GM23248 (cell line): ENCODE measurements around the gene WDR6. TPM values are rescaled to one million over a fixed set of nuclear protein-coding genes. Genes with fewer than 3 reads are reported as not detected.

ENCODE experiments used
- DNase-seq: peaks from one replicate; pipeline ENCODE4 v3.0.0-alpha.2; 2015
- H2AFZ ChIP-seq: fragments of 200-600 bp; sonication (generic); 2 replicates; pipeline ENCODE4 v1.6.1; 2016; ENCODE audit warnings: antibody characterized with exemption
- H3F3A ChIP-seq: fragments of 200-600 bp; sonication (generic); 2 replicates; pipeline ENCODE4 v1.6.1; 2016; ENCODE audit warnings: mild to moderate bottlenecking, antibody characterized with exemption, mixed run types; ENCODE audit not compliant: insufficient read depth
- H3K27ac ChIP-seq: fragments of 200-600 bp; sonication (generic); 2 replicates; pipeline ENCODE4 v1.5.1; 2016; ENCODE audit warnings: mild to moderate bottlenecking
- H3K27me3 ChIP-seq: fragments of 200-600 bp; sonication (generic); replicated peaks from 2 replicates; pipeline ENCODE4 v1.6.1; 2016; ENCODE audit warnings: mild to moderate bottlenecking; ENCODE audit not compliant: insufficient read depth
- H3K36me3 ChIP-seq: fragments of 200-600 bp; sonication (generic); 2 replicates; pipeline ENCODE4 v1.6.1; 2016; ENCODE audit warnings: low read depth, mild to moderate bottlenecking
- H3K4me1 ChIP-seq: fragments of 200-600 bp; sonication (generic); 2 replicates; pipeline ENCODE4 v1.6.1; 2016; ENCODE audit warnings: mild to moderate bottlenecking; ENCODE audit not compliant: insufficient read depth
- H3K4me2 ChIP-seq: fragments of 200-600 bp; sonication (generic); one replicate; pipeline ENCODE4 v1.6.1; 2016; ENCODE audit warnings: mild to moderate bottlenecking; ENCODE audit not compliant: unreplicated experiment
- H3K4me3 ChIP-seq: fragments of 200-600 bp; sonication (generic); 2 replicates; pipeline ENCODE4 v1.5.1; 2016; ENCODE audit warnings: mild to moderate bottlenecking
- H3K79me2 ChIP-seq: fragments of 200-600 bp; sonication (generic); 2 replicates; pipeline ENCODE4 v1.6.1; 2016; ENCODE audit warnings: mild to moderate bottlenecking; ENCODE audit not compliant: insufficient read depth
- H3K9ac ChIP-seq: fragments of 200-600 bp; sonication (generic); 2 replicates; pipeline ENCODE4 v1.6.1; 2016; ENCODE audit warnings: mild to moderate bottlenecking
- H3K9me2 ChIP-seq: fragments of 200-600 bp; sonication (generic); 2 replicates; pipeline ENCODE4 v1.6.1; 2016; ENCODE audit warnings: mixed run types, mild to moderate bottlenecking, moderate library complexity; ENCODE audit not compliant: insufficient read depth
- H3K9me3 ChIP-seq: fragments of 200-600 bp; sonication (generic); one replicate; pipeline ENCODE4 v1.6.1; 2017; ENCODE audit warnings: low read depth
- H4K20me1 ChIP-seq: fragments of 200-600 bp; sonication (generic); 2 replicates; pipeline ENCODE4 v1.6.0; 2016; ENCODE audit not compliant: insufficient read depth
- EZH2 ChIP-seq: fragments of 200-600 bp; sonication (generic); IDR thresholded peaks from 2 replicates; pipeline ENCODE4 v1.6.1; 2018; ENCODE audit warnings: antibody characterized with exemption, mild to moderate bottlenecking; ENCODE audit not compliant: insufficient read depth, poor library complexity, severe bottlenecking
- EZH2phosphoT487 ChIP-seq: fragments of 200-600 bp; sonication (generic); IDR thresholded peaks from 2 replicates; pipeline ENCODE4 v1.6.1; 2018; ENCODE audit warnings: antibody characterized with exemption, moderate library complexity, mild to moderate bottlenecking, low read depth; ENCODE audit not compliant: insufficient read depth
- WGBS, 2 experiments: methylation state at CpG; one replicate each; pipeline ENCODE4 v1.1.6; 2015 to 2017; ENCODE audit warnings: low lambda C conversion rate in 2 of 2, low coverage in 1 of 2; ENCODE audit errors: missing lambda C conversion rate in 2 of 2; 5-methylcytosine and 5-hydroxymethylcytosine counted together
- in situ Hi-C: fragments of 300-500 bp; cut with MboI; formaldehyde crosslinking; loops from 2 replicates; pipeline ENCODE4 v1.15.0; 2020
- polyA plus RNA-seq: library from polyadenylated mRNA; unstranded; fragments of >200 nt; fragmentation: Nextera tagmentation; extraction: Ambion mirVana; gene quantifications from 2 replicates; pipeline ENCODE4 v1.2.1, GENCODE V29; 2016
- total RNA-seq: library from RNA; depleted of rRNA; stranded (reverse); fragments of >200 nt; shearing (Covaris generic); gene quantifications from 2 replicates; pipeline ENCODE4 v1.2.3, GENCODE V29; 2014

WDR6 gene
- total and polyA plus RNA-seq, 2 experiments from 2014 or later, result 51.3 to 60.8 TPM

DNA sequence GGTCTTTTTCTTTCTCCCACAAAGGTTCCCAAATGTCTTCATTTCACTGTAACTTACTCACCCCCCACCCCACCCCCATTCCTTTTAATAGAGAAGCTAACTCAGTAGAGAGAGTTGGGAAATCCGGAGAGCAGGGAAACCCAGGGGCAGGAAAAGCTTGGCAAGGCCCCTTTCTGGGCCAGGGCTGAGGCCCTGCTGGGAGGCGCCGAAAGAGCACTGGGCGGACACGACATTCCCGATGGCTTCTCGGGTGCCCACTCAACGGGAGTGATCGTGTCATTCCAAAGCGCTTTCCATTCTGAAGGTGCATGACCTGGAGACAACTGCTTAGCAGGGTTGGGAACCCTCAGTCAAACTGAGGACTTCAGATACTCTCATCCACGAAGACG is 12.7 kb downstream of the WDR6 start:
- 52 to 62% methylated on average over 10 to 12 of the region's 12 CpGs for WGBS, 2 experiments
- peak overlapping the region; percentile 28; the same call in 1 of the 2 replicates for H2AFZ ChIP-seq
- H3K27ac ChIP-seq, result peak overlapping the region; percentile 99
- H3K9me3 ChIP-seq, result no peaks in the 10 kb centered on the region
- H3K4me3 ChIP-seq, result peak overlapping the region; percentile 84
- in situ Hi-C loops, result no loop called here
- H3K9ac ChIP-seq, result peak overlapping the region; percentile 96
- no peaks in the 10 kb centered on the region for H4K20me1 ChIP-seq
- peaks cover 5% of the 10 kb centered on the region; the same call in 1 of the 2 replicates for H3K4me1 ChIP-seq
- H3K79me2 ChIP-seq, result peaks cover 59% of the 10 kb centered on the region
- H3F3A ChIP-seq, result peaks cover 40% of the 10 kb centered on the region
- no peaks in the 10 kb centered on the region for H3K27me3 ChIP-seq
- TF ChIP-seq EZH2 (no peak), EZH2phosphoT487 (no peak)
- peak; percentile 64 for DNase-seq
- H3K9me2 ChIP-seq, result no peaks in the 10 kb centered on the region
- peaks cover 18% of the 10 kb centered on the region for H3K36me3 ChIP-seq
- H3K4me2 ChIP-seq, result peak overlapping the region; percentile 87

DNA sequence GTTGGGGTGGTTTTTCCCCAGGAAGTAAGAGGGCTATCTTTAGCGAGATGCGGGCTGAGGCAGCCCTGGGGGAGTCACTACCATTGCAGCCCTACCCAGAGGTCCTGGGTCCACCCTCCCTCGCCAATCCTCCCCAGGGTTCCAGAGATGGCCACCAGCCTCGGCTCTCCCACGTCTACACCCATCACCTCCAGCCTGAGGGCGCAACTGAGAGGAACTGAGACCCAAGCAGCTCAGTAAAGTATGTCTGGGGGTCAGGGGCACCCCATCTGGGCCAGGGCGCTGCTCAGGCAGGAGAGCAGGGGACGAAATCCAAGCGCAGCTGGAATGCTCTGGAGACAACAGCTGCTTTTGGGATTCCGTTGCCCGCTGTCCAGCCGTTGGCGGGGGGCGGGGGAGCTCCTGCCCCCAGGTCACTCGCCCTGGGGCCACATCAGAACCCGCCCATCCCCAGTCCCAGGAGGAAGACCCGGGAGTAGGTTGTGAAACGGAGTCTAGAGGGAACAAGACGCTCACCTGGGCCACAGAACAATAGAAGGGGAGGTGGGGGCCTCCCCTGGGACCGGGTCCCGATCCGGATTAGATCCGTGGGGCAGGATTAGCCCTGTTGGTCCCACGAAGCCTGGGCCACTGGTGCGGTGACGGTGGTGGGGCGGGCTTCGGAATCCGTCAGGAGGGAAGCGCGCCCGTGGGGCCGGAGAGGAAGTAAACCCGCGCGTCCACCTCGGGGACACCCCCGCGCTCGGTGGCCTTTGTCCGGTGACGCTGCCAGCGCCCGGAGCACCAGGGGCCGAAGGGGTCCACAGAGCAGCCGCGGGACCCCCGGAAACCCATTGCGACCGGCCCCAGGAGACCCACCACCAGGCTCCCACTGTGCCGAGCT is 13.4 kb downstream of the WDR6 start:
- no peaks in the 10 kb centered on the region for H3K9me3 ChIP-seq
- H3K9me2 ChIP-seq, result no peaks in the 10 kb centered on the region
- H2AFZ ChIP-seq, result peak overlapping the region; percentile 28
- in situ Hi-C loops, result no loop called here
- H3K4me3 ChIP-seq, result peak overlapping the region; percentile 84
- H3K36me3 ChIP-seq, result peaks cover 15% of the 10 kb centered on the region
- H3K27me3 ChIP-seq, result no peaks in the 10 kb centered on the region
- peaks cover 40% of the 10 kb centered on the region for H3F3A ChIP-seq
- peaks cover 66% of the 10 kb centered on the region for H3K79me2 ChIP-seq
- no peak for TF ChIP-seq EZH2
- TF ChIP-seq EZH2phosphoT487, result no peak
- peak overlapping the region; percentile 96 for H3K9ac ChIP-seq
- WGBS, 2 experiments, result 2 to 4% methylated on average over 30 to 41 of the region's 51 CpGs
- H3K4me2 ChIP-seq, result peak overlapping the region; percentile 87
- H4K20me1 ChIP-seq, result no peaks in the 10 kb centered on the region
- peaks cover 5% of the 10 kb centered on the region; the same call in 1 of the 2 replicates for H3K4me1 ChIP-seq
- peak overlapping the region; percentile 99 for H3K27ac ChIP-seq
- DNase-seq, result peak; percentile 67

DNA sequence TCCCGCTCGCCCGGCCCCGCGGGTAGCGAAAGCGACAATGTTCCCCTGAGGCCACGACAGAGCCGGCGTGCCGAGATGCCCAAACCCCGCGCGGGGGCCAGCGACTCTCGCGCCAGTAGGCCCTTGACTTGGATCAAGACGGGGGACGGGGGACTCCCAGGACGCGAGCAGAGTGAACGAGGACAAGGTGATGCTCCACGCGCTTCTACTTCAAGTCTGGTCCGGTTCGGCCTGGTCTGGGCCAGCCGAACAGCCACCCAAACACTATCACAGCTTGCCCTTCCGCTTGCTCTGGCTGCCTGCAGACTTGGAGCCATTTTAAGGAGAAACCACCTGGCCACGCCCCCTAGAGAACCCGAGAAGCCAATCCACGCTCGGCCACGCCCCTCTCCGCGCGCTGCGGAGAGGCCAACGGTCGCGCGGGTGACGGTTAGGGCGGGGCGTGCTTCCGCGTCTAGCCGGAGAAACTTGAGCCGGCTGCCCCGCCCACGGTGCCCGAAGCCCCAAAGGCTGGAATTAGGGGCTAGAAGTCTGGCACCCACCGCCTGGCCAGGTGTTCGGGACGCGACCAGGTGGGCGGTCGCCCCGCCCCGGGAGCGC is 14.1 kb downstream of the WDR6 start:
- in situ Hi-C loops, result no loop called here
- H3F3A ChIP-seq, result peaks cover 39% of the 10 kb centered on the region
- peak overlapping the region; percentile 96 for H3K9ac ChIP-seq
- peak; percentile 100 for DNase-seq
- TF ChIP-seq EZH2, result no peak
- TF ChIP-seq EZH2phosphoT487, result no peak
- peak overlapping the region; percentile 84 for H3K4me3 ChIP-seq
- H3K27me3 ChIP-seq, result no peaks in the 10 kb centered on the region
- H3K9me3 ChIP-seq, result no peaks in the 10 kb centered on the region
- H3K27ac ChIP-seq, result peak overlapping the region; percentile 99
- peaks cover 14% of the 10 kb centered on the region for H3K36me3 ChIP-seq
- H3K9me2 ChIP-seq, result no peaks in the 10 kb centered on the region
- peak overlapping the region; percentile 87 for H3K4me2 ChIP-seq
- H3K79me2 ChIP-seq, result peaks cover 73% of the 10 kb centered on the region
- H2AFZ ChIP-seq, result peak overlapping the region; percentile 79
- H3K4me1 ChIP-seq, result peaks cover 5% of the 10 kb centered on the region; the same call in 1 of the 2 replicates
- 1% methylated on average over 47 to 58 of the region's 60 CpGs for WGBS, 2 experiments
- no peaks in the 10 kb centered on the region for H4K20me1 ChIP-seq

DNA sequence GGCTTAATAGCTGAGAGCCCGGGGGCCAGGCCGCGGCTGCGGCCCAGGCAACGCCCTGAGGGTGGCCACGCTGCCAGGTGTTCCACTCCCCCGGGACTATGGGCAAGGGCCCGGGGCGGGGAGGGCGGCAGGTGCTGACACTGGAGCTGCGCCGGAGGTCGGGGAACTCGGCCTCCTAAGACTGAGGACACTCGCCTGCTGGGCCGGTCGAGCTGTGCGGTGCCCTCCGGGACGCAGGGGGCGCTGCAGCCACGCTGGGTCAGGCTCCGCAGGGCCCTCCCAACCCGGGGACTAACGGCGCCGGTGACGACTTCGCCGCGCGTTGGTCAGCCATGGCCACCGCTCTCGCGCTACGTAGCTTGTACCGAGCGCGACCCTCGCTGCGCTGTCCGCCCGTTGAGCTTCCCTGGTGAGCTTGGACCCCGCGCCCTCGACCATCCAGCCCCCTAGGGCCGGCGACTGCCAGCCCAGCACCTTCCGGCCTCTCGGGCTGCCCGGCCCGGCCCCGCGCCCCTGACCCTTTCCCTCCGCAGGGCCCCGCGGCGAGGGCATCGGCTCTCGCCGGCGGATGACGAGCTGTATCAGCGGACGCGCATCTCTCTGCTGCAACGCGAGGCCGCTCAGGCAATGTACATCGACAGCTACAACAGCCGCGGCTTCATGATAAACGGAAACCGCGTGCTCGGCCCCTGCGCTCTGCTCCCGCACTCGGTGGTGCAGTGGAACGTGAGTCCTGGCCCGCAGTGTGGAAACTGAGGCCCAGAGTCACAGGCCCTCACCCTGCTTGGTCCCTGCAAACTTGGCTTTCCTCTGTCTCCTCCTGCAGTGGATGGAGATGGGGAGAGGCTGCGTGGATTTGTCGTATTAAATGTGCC is 14.9 kb downstream of the WDR6 start, which contains the start of gene NDUFAF3:
TSS of gene NDUFAF3 (plus strand) at position 309 of the 875 bp plus-strand sequence. CDS start at position 333, 24 bp downstream.
- H2AFZ ChIP-seq, result peak within 1 kb of the TSS; percentile 79

More for the DNA sequence above, 14.9 kb downstream of the WDR6 start, which contains the start of gene NDUFAF3:
- no peaks in the 10 kb centered on the region for H3K27me3 ChIP-seq
- no peaks in the 10 kb centered on the region for H3K9me3 ChIP-seq
- TF ChIP-seq EZH2phosphoT487 (no peak), EZH2 (no peak)
- H3K4me2 ChIP-seq, result peak within 1 kb of the TSS; percentile 87
- peaks cover 76% of the 10 kb centered on the region for H3K79me2 ChIP-seq
- peaks cover 40% of the 10 kb centered on the region for H3F3A ChIP-seq
- H3K4me1 ChIP-seq, result peaks cover 6% of the 10 kb centered on the region
- H3K36me3 ChIP-seq, result peaks cover 14% of the 10 kb centered on the region
- H4K20me1 ChIP-seq, result no peaks in the 10 kb centered on the region
- H3K9me2 ChIP-seq, result no peaks in the 10 kb centered on the region
- WGBS, 2 experiments, result 1% methylated on average over 64 to 70 of the region's 83 CpGs
- peak within 1 kb of the TSS; percentile 96 for H3K9ac ChIP-seq
- in situ Hi-C loops, result no loop called here
- peak within 1 kb of the TSS; percentile 84 for H3K4me3 ChIP-seq
- H3K27ac ChIP-seq, result peak within 1 kb of the TSS; percentile 99
- peak; percentile 97 for DNase-seq
